CD4-positive, alpha-beta T cell treated with Interleukin-17A for 1 hour (primary cell): ENCODE data around the gene ATP6V0E1.
A peak's percentile ranks its signal among the peaks of the same experiment; 100 is the strongest.

Experiments
- DNase-seq: peaks from one replicate; pipeline ENCODE4 v3.0.0-alpha.2; 2020

Gene ATP6V0E1

GRCh38 chr5:172983542-172984243, at the start of gene ATP6V0E1:
TSS of gene ATP6V0E1 (plus strand) at chr5:172983771. CDS start at chr5:172983861, 90 bp downstream.
- peak; percentile 93 for DNase-seq

- no peak for DNase-seq
These were observed 48.5 kb upstream of the ATP6V0E1 start for GRCh38 chr5:172935096-172935495.

- DNase-seq = no peak
These were observed 47.2 kb upstream of the ATP6V0E1 start for GRCh38 chr5:172936401-172936800.

GRCh38 chr5:172939071-172939470, 44.5 kb upstream of the ATP6V0E1 start:
- no peak for DNase-seq

- no peak for DNase-seq
These were observed 43.8 kb upstream of the ATP6V0E1 start for GRCh38 chr5:172939611-172940267.

- no peak for DNase-seq
These were observed 43.1 kb upstream of the ATP6V0E1 start for GRCh38 chr5:172940268-172941066.

GRCh38 chr5:172941067-172941516, 42.5 kb upstream of the ATP6V0E1 start:
- no peak for DNase-seq

- DNase-seq = no peak
These were observed 41.0 kb upstream of the ATP6V0E1 start for GRCh38 chr5:172942556-172942955.

- no peak for DNase-seq
These were observed 40.2 kb upstream of the ATP6V0E1 start for GRCh38 chr5:172943283-172943841.

- DNase-seq = no peak
These were observed 39.7 kb upstream of the ATP6V0E1 start for GRCh38 chr5:172943906-172944305.

GRCh38 chr5:172944741-172945140, 38.8 kb upstream of the ATP6V0E1 start:
- no peak for DNase-seq

GRCh38 chr5:172945151-172945550, 38.4 kb upstream of the ATP6V0E1 start:
- DNase-seq = no peak

GRCh38 chr5:172946146-172946545, 37.4 kb upstream of the ATP6V0E1 start:
- DNase-seq = no peak

GRCh38 chr5:172949426-172949825, 34.1 kb upstream of the ATP6V0E1 start:
- no peak for DNase-seq

- no peak for DNase-seq
These were observed 33.2 kb upstream of the ATP6V0E1 start for GRCh38 chr5:172950176-172950965.

- DNase-seq = no peak
These were observed 32.1 kb upstream of the ATP6V0E1 start for GRCh38 chr5:172951371-172952033.

GRCh38 chr5:172952034-172952511, 31.5 kb upstream of the ATP6V0E1 start:
- DNase-seq = no peak

GRCh38 chr5:172953776-172954675, 29.5 kb upstream of the ATP6V0E1 start:
- no peak for DNase-seq

- DNase-seq = no peak
These were observed 28.8 kb upstream of the ATP6V0E1 start for GRCh38 chr5:172954751-172955159.

- no peak for DNase-seq
These were observed 27.3 kb upstream of the ATP6V0E1 start for GRCh38 chr5:172956228-172956627.

GRCh38 chr5:172956936-172957335, 26.6 kb upstream of the ATP6V0E1 start:
- no peak for DNase-seq
